ENCODE measurements around the gene PLA2G2C. TPM values are rescaled to one million over a fixed set of nuclear protein-coding genes. Genes with fewer than 3 reads are reported as not detected.
A peak's percentile ranks its signal among the peaks of the same experiment; 100 is the strongest.

PLA2G2C gene
- total RNA-seq, 3 donors from 2014 or later = 0.33 TPM; not detected in 2

DNA sequence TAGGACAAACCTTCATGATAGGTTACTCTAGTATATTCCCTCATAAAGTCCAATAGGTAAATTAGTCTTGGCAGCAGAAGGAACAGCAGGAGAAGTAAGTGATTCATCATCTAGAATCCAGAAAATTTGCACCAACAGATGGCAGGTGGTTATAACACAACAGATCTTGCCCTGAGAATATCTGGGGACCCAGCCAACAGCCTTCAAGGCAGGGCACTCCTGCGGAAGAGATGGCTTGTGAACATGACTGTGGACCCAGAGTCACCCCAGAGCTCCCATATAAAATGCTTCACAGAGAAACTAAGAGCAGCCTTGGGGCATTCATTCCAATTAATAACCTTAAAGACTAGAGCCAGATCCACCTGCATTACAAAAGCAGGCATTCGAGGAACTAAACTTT is 7.9 kb upstream of the PLA2G2C start:
- DNase-seq (ENCODE audit: low spot score in 2 of 2) = no peak
- Histone ChIP-seq H3K36me3 (no peaks in the 10 kb centered on the region), H3K4me3 (no peak overlapping the region), H3K27me3 (no peaks in the 10 kb centered on the region), H3K9me3 (no peaks in the 10 kb centered on the region), H3K4me1 (no peaks in the 10 kb centered on the region), H3K27ac (no peak overlapping the region)
- TF ChIP-seq, protein P1, sequence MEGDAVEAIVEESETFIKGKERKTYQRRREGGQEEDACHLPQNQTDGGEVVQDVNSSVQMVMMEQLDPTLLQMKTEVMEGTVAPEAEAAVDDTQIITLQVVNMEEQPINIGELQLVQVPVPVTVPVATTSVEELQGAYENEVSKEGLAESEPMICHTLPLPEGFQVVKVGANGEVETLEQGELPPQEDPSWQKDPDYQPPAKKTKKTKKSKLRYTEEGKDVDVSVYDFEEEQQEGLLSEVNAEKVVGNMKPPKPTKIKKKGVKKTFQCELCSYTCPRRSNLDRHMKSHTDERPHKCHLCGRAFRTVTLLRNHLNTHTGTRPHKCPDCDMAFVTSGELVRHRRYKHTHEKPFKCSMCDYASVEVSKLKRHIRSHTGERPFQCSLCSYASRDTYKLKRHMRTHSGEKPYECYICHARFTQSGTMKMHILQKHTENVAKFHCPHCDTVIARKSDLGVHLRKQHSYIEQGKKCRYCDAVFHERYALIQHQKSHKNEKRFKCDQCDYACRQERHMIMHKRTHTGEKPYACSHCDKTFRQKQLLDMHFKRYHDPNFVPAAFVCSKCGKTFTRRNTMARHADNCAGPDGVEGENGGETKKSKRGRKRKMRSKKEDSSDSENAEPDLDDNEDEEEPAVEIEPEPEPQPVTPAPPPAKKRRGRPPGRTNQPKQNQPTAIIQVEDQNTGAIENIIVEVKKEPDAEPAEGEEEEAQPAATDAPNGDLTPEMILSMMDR (IDR thresholded peaks at IDR 0.05) = no peak
- intact Hi-C loops (cut with DNase I; ENCODE audit: low total_unique reads) = no loop called here

DNA sequence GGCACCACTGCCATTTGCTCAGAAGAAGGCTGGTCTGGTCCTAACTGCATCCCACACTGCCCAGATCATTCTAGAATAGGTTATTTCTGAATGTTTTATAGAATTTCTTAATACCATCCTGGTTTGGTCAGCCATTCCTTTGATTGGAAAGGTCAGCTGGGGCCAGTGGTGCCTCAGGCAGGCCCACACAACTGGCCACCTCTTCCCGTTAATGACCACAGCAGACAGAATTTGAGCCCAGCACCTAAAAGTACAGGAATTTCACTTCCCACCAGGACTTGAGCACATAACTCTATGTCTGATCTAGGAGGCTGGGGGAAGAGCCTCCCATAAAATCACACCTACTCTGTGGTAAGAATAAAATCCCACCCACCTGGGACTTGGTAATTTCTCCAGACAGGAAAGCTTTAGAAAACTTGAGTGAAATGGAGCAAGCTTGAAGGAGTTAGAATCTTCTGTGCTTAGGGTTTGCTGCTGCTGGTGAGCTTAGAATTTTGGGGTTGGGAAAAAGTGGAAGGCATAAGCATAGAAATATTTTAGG is 6.6 kb upstream of the PLA2G2C start:
- H3K4me3 ChIP-seq = no peak overlapping the region
- intact Hi-C loops (cut with DNase I; ENCODE audit: low total_unique reads) = no loop called here
- DNase-seq (ENCODE audit: low spot score in 2 of 2) = no peak
- H3K36me3 ChIP-seq = no peaks in the 10 kb centered on the region
- H3K9me3 ChIP-seq = no peaks in the 10 kb centered on the region
- peaks cover 0 to 6% of the 10 kb centered on the region in 2 donors for H3K4me1 ChIP-seq
- TF ChIP-seq, protein P1 (IDR thresholded peaks at IDR 0.05) = no peak
- no peak for TF ChIP-seq POLR2AphosphoS5 (IDR thresholded peaks at IDR 0.05)
- no peak for TF ChIP-seq POLR2A (IDR thresholded peaks at IDR 0.05)
- H3K27ac ChIP-seq = peak overlapping the region; percentile 6 to 48
- H3K27me3 ChIP-seq = no peaks in the 10 kb centered on the region

DNA sequence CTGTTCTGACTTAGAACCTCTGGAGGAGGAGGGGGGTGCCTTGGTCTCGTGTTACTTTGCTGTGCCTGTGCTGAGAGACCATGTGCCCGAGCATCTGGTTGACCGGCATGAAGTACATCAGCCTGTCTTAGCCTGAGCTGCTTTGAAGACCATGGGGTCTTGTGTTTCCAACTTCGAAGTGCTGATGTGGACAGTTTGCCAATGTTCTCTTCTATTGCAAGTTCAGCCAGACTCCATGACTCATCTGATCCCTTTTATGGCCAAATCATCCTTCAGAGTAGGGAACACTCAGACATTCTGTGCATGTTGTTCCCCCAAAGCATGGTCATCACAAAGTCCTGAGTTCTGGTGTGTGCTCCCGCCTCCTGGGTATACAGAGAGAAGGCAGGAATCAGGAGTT is 6.0 kb upstream of the PLA2G2C start:
- peak in 1 of 3 donors; percentile 40 for TF ChIP-seq POLR2AphosphoS5 (IDR thresholded peaks at IDR 0.05)
- TF ChIP-seq, protein P1 (IDR thresholded peaks at IDR 0.05) = no peak
- Histone ChIP-seq H3K36me3 (no peaks in the 10 kb centered on the region), H3K27ac (peak overlapping the region; percentile 48 to 61), H3K9me3 (no peaks in the 10 kb centered on the region), H3K4me3 (no peak overlapping the region), H3K27me3 (no peaks in the 10 kb centered on the region), H3K4me1 (peaks cover 0 to 8% of the 10 kb centered on the region in 2 donors)
- intact Hi-C loops (cut with DNase I; ENCODE audit: low total_unique reads) = no loop called here
- DNase-seq (ENCODE audit: low spot score in 2 of 2) = no peak

DNA sequence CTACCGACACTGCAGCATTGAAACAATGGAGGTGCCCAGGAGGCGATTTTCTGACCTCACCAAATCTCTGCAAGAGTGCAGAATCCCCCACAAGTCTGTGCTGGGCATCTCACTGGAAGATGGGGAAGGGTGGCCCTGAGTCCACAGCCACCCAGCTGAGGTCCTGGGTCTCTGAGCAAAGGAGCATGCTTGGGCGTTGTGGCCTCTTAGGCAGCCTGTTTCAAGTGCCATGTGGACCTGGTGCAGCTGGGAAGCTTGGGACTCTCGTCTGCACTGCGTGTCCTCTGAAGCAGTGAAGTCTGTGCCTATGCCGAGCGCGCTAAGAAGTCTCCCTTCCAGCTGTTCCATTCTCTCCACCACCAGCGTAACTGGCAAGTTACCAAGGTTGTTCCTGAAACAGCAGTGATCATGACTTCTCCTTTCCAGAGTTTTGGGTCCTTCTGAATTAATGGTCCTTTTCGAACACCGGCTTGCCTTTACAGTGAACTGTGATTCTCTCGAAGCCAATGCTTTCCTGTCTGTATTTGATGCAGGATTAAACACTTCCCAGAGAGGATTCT is 5.0 kb upstream of the PLA2G2C start:
- no peak for DNase-seq (ENCODE audit: low spot score in 2 of 2)
- H3K27ac ChIP-seq = peak overlapping the region in 1 of 2 donors; percentile 61
- TF ChIP-seq, protein P1 (IDR thresholded peaks at IDR 0.05) = no peak
- no peak for TF ChIP-seq POLR2A (IDR thresholded peaks at IDR 0.05)
- TF ChIP-seq POLR2AphosphoS5 (IDR thresholded peaks at IDR 0.05) = no peak
- intact Hi-C loops (cut with DNase I; ENCODE audit: low total_unique reads) = no loop called here
- H3K36me3 ChIP-seq = no peaks in the 10 kb centered on the region
- H3K4me3 ChIP-seq = no peak overlapping the region
- peaks cover 0 to 8% of the 10 kb centered on the region in 2 donors for H3K4me1 ChIP-seq
- H3K9me3 ChIP-seq = no peaks in the 10 kb centered on the region
- H3K27me3 ChIP-seq = no peaks in the 10 kb centered on the region

DNA sequence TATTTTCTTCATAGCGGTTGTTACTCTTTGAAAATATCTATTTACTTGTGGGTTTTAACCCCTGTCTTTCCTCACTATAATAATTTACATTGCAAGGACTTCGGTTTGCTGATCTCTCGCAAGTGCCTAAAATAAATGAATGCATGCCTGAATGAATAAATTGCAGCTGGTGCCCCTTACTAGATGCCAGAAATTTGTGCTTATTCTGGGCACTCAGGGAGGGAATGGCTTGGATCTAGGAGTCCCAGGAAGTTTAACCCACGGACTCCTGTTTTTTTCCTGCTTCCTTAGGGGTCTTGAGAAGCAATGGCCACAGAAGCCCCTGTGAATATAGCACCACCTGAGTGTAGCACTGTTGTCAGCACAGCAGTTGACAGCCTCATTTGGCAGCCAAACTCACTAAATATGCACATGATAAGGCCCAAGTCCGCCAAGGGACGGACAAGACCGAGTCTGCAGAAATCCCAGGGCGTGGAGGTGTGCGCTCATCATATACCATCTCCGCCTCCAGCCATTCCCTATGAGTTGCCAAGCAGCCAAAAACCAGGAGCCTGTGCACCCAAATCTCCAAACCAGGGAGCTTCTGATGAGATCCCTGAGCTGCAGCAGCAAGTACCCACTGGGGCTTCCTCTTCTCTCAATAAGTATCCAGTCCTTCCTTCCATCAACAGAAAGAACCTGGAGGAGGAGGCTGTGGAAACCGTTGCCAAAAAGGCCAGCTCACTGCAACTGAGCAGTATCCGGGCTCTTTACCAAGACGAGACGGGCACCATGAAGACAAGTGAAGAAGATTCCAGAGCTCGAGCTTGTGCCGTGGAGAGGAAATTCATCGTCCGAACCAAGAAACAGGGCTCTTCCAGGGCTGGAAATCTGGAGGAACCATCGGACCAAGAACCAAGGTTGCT is 4.2 kb upstream of the PLA2G2C start:
- intact Hi-C loops (cut with DNase I; ENCODE audit: low total_unique reads) = no loop called here
- no peak overlapping the region for H3K4me3 ChIP-seq
- no peak for TF ChIP-seq POLR2AphosphoS5 (IDR thresholded peaks at IDR 0.05)
- peaks cover 0 to 8% of the 10 kb centered on the region in 2 donors for H3K4me1 ChIP-seq
- no peaks in the 10 kb centered on the region for H3K27me3 ChIP-seq
- H3K9me3 ChIP-seq = no peaks in the 10 kb centered on the region
- H3K36me3 ChIP-seq = no peaks in the 10 kb centered on the region
- H3K27ac ChIP-seq = no peak overlapping the region
- DNase-seq (ENCODE audit: low spot score in 2 of 2) = no peak
